Subcutaneous adipose tissue (tissue), 4 donors: ENCODE data around the gene NECTIN4. TPM values are rescaled to one million over a fixed set of nuclear protein-coding genes. Genes with fewer than 3 reads are reported as not detected.

Experiments
- total RNA-seq, 4 donors: library from RNA; depleted of rRNA; stranded (reverse); fragments of >200 nt; gene quantifications; one replicate each; pipeline ENCODE4 v1.1.0, GENCODE V29; 2016
- TF ChIP-seq, protein P1 (sequence below): fragments of 450-650 bp; IDR thresholded peaks from one replicate; pipeline ENCODE4 v1.5.1; 2016; ENCODE audit warnings: low read depth, mild to moderate bottlenecking, control low read depth, antibody characterized with exemption, moderate library complexity

Gene NECTIN4
- total RNA-seq, 4 donors from 2014 or later = 0.22 to 2.4 TPM; not detected in 2

- TF ChIP-seq, protein P1, sequence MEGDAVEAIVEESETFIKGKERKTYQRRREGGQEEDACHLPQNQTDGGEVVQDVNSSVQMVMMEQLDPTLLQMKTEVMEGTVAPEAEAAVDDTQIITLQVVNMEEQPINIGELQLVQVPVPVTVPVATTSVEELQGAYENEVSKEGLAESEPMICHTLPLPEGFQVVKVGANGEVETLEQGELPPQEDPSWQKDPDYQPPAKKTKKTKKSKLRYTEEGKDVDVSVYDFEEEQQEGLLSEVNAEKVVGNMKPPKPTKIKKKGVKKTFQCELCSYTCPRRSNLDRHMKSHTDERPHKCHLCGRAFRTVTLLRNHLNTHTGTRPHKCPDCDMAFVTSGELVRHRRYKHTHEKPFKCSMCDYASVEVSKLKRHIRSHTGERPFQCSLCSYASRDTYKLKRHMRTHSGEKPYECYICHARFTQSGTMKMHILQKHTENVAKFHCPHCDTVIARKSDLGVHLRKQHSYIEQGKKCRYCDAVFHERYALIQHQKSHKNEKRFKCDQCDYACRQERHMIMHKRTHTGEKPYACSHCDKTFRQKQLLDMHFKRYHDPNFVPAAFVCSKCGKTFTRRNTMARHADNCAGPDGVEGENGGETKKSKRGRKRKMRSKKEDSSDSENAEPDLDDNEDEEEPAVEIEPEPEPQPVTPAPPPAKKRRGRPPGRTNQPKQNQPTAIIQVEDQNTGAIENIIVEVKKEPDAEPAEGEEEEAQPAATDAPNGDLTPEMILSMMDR = no peak
Measured at GRCh38 chr1:161072751-161073449, 16.5 kb downstream of the NECTIN4 start.

DNA sequence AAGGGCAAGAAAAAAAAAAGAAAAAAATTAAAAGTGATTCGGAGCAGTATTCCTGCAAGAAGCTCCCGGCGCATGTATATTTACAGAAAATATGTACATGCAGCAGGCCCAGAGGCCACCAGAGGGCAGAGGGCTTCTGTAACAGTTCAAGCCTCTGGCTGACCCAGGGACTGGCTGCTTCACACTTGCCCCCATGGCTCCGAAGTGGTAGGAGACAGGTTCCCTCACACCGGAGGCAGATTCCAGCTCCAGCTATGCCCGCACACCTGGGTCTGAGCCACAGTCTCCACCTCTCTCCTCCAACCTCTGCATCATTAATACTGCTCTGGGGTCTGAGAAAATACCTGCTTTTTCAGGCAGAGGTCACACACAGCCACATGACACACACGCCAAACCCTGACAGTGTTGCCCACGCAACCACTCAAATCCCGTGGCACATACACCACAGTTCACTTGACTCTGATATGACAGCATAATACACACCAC, 17.4 kb downstream of the NECTIN4 start:
- TF ChIP-seq, protein P1 = no peak

DNA sequence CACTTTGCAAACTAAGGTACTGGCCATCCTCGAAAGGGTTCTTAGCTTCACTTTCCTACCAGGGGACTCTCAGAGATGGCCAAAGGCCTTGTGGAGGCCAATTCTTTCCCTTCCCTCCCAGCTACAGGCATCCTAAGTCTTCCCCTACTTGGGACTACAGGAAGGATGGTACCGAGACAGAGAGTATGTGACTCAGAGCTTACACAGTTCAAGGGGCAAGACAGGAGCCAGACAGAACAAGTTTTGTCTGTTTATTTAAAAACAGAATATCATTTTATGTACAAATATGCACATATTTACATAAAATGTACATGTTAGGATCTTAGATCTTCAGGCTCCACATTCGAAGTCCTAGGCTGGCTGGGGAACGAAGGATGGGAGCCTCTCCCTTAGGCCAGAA, 18.6 kb downstream of the NECTIN4 start:
- TF ChIP-seq, protein P1 = no peak

DNA sequence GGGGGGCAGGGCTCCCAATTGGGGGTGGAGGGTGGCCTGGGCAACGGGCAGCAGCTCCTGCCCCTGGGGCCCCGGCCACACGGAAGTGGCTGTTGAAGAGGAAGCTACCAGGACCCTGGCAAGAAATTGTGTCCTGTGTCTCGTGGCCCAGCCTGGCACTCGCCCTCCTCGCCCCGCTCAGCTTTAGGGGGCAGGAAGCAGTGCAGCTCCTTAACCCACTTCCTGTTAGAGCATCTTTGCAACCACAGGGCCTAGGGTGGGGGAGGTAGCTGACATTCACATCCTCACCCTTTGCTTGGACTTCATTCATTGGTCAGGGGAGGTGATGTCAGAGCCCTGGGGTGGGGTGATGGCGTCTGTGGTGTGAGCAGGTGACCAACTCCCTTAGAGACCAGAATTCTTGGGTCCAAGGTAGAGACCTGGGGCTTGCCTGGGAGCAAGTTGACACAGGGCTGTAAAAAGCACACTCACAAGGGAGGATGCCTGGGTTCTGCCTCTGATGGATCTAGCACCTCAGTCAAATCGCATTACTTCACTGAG, 19.6 kb downstream of the NECTIN4 start, which contains the start of gene ARHGAP30:
TSS of gene ARHGAP30 (minus strand) at position 161 of the 540 bp plus-strand sequence. CDS start 267 bp downstream, outside the sequence.
- TF ChIP-seq, protein P1 = no peak

GRCh38 chr1:161069241-161069640, 20.1 kb downstream of the NECTIN4 start:
- TF ChIP-seq, protein P1 = no peak

- TF ChIP-seq, protein P1 = no peak
Measured at GRCh38 chr1:161068306-161069234, 20.8 kb downstream of the NECTIN4 start.
